Osteoblast (primary cell): ENCODE data around the gene THOC2. TPM values are rescaled to one million over a fixed set of nuclear protein-coding genes. Genes with fewer than 3 reads are reported as not detected.

ENCODE experiments used
- DNase-seq: peaks from one replicate; pipeline ENCODE4 v3.0.0; 2011; ENCODE audit warnings: low spot score, mixed read lengths; ENCODE audit not compliant: insufficient read length; ENCODE audit errors: missing footprints
- H2AFZ ChIP-seq: 2 replicates; pipeline ENCODE4 v1.6.0; 2011; ENCODE audit warnings: mild to moderate bottlenecking, low read length
- H3K27ac ChIP-seq: 2 replicates; pipeline ENCODE4 v1.5.1; 2011; ENCODE audit warnings: mild to moderate bottlenecking, low read depth, low read length, moderate library complexity
- H3K27me3 ChIP-seq: 2 replicates; pipeline ENCODE4 v1.6.0; 2012; ENCODE audit warnings: mild to moderate bottlenecking, control low read depth, inconsistent platforms, low read length, moderate library complexity; ENCODE audit not compliant: insufficient read depth
- H3K36me3 ChIP-seq: 2 replicates; pipeline ENCODE4 v1.5.1; 2011; ENCODE audit warnings: mild to moderate bottlenecking, low read length, control low read depth, moderate library complexity; ENCODE audit not compliant: insufficient read depth
- H3K4me1 ChIP-seq: 2 replicates; pipeline ENCODE4 v1.5.1; 2011; ENCODE audit warnings: mild to moderate bottlenecking, low read length, control low read depth, moderate library complexity; ENCODE audit not compliant: insufficient read depth
- H3K4me2 ChIP-seq: 2 replicates; pipeline ENCODE4 v1.6.0; 2011; ENCODE audit warnings: mild to moderate bottlenecking, low read length; ENCODE audit not compliant: insufficient read depth
- H3K4me3 ChIP-seq: fragments of 200-600 bp; sonication (generic); 3 replicates; pipeline ENCODE4 v1.5.1; 2012; ENCODE audit warnings: mild to moderate bottlenecking, low read length, inconsistent platforms; ENCODE audit not compliant: insufficient read depth
- H3K79me2 ChIP-seq: 2 replicates; pipeline ENCODE4 v1.6.0; 2012; ENCODE audit warnings: mild to moderate bottlenecking, low read length, control low read depth, inconsistent platforms; ENCODE audit not compliant: insufficient read depth
- H3K9me3 ChIP-seq: 2 replicates; pipeline ENCODE4 v1.5.1; 2011; ENCODE audit warnings: low read depth, low read length, control low read depth
- H4K20me1 ChIP-seq: 2 replicates; pipeline ENCODE4 v1.6.0; 2012; ENCODE audit warnings: mild to moderate bottlenecking, low read length, control low read depth; ENCODE audit not compliant: insufficient read depth
- total RNA-seq: library from RNA; depleted of rRNA; stranded (reverse); fragments of >200 nt; gene quantifications from 2 replicates; pipeline ENCODE4 v1.2.3, GENCODE V29; 2012
- TF ChIP-seq, protein P1 (sequence below): IDR thresholded peaks from 2 replicates; pipeline ENCODE4 v1.5.1; 2011; ENCODE audit warnings: mild to moderate bottlenecking, low read depth, low read length, moderate library complexity; ENCODE audit errors: extremely low read depth

The THOC2 gene
- total RNA-seq, 1 donor = 71.7 TPM

DNA sequence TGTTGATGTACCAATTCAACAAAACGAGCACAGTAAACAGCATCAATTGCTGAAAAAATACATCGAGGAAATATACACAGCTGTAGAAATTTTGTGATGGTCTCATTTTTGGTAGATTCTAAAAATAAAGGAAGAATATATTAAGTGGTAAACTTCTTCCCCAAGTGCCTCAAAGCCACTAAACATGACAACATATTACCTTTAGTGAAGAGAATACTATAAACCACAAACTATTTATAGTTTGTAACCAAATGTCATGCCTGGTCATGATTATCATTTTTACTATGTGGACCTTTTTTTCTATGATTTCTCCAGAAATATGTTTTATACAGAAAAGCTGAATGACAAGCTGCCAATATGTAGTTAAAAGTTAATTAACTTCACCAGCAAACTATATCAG lies 106.9 kb downstream of the THOC2 start:
- no peak overlapping the region for H3K4me2 ChIP-seq
- no peaks in the 10 kb centered on the region for H3K9me3 ChIP-seq
- peaks cover 9% of the 10 kb centered on the region for H3K4me1 ChIP-seq
- H3K79me2 ChIP-seq = no peaks in the 10 kb centered on the region
- H4K20me1 ChIP-seq = no peaks in the 10 kb centered on the region
- H3K36me3 ChIP-seq = peaks cover 15% of the 10 kb centered on the region
- no peak for DNase-seq
- TF ChIP-seq, protein P1, sequence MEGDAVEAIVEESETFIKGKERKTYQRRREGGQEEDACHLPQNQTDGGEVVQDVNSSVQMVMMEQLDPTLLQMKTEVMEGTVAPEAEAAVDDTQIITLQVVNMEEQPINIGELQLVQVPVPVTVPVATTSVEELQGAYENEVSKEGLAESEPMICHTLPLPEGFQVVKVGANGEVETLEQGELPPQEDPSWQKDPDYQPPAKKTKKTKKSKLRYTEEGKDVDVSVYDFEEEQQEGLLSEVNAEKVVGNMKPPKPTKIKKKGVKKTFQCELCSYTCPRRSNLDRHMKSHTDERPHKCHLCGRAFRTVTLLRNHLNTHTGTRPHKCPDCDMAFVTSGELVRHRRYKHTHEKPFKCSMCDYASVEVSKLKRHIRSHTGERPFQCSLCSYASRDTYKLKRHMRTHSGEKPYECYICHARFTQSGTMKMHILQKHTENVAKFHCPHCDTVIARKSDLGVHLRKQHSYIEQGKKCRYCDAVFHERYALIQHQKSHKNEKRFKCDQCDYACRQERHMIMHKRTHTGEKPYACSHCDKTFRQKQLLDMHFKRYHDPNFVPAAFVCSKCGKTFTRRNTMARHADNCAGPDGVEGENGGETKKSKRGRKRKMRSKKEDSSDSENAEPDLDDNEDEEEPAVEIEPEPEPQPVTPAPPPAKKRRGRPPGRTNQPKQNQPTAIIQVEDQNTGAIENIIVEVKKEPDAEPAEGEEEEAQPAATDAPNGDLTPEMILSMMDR = no peak
- H2AFZ ChIP-seq = no peak overlapping the region
- no peak overlapping the region for H3K4me3 ChIP-seq
- no peak overlapping the region for H3K27ac ChIP-seq
- H3K27me3 ChIP-seq = no peaks in the 10 kb centered on the region

DNA sequence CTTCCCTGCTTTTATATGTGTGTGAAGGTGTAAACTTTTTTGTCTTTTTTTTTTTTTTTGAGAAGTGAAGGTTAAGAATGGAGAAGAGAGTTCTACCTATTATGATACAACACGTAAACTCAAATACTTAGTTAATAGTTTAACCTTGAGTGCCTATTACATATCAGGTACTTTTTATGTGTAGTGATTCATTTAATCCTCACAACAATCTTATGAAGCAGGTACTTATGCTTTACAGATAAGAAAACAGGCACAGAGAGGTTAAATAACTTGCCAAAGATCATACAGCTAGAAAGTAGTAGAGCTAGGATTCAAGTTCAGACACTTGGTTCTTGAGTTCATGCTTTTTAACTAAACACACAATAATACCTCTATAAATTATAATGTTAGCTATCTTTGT lies 107.4 kb downstream of the THOC2 start:
- no peak overlapping the region for H3K27ac ChIP-seq
- DNase-seq = no peak
- no peaks in the 10 kb centered on the region for H4K20me1 ChIP-seq
- H3K9me3 ChIP-seq = no peaks in the 10 kb centered on the region
- H3K4me1 ChIP-seq = peaks cover 9% of the 10 kb centered on the region
- peaks cover 18% of the 10 kb centered on the region for H3K36me3 ChIP-seq
- no peak overlapping the region for H2AFZ ChIP-seq
- H3K4me3 ChIP-seq = no peak overlapping the region
- no peaks in the 10 kb centered on the region for H3K79me2 ChIP-seq
- H3K27me3 ChIP-seq = no peaks in the 10 kb centered on the region
- TF ChIP-seq, protein P1 = no peak
- no peak overlapping the region for H3K4me2 ChIP-seq

DNA sequence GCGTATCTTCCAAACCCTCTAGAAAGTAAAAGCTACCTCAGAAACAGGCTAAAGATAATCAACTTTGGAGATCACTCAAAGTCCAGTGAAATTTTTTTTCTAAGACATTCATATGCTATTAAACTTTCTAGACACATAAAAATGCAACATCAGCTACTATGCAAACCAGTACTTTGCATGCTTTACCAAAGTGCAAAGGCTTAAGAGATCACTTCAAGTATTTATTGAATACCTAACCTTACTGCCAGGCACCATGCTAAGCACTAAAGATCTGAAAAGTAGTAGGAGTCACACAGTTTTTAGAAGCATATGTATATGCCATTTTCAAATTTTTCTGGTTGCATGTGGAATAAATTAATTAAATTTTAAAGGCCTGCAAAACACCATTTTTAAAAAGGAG lies 115.8 kb downstream of the THOC2 start:
- Histone ChIP-seq H3K4me1 (no peaks in the 10 kb centered on the region), H3K27ac (no peak overlapping the region), H3K9me3 (no peaks in the 10 kb centered on the region), H3K4me3 (no peak overlapping the region), H3K4me2 (no peak overlapping the region), H2AFZ (no peak overlapping the region), H4K20me1 (no peaks in the 10 kb centered on the region), H3K36me3 (peaks cover 8% of the 10 kb centered on the region), H3K27me3 (no peaks in the 10 kb centered on the region), H3K79me2 (no peaks in the 10 kb centered on the region)
- no peak for DNase-seq
- TF ChIP-seq, protein P1 = no peak

DNA sequence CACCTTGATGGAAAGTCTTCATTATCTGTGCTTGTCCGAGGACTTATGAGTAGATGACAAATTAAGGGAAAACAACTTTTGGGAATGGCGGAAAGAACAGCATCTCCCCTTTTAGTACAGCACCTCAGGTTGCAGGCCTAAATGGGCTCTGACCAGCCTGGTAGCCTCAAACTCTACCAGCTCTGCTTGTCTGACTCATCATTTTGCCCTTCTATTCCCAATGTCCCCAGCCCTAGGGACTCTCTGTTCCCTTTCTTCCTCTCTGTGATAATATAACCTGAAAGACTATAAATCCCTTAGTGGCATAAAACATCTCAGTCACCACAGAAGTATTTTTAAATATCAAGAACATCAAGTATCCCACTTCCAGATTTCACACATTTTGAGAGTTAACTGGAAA lies 121.9 kb downstream of the THOC2 start:
- no peak overlapping the region for H3K27ac ChIP-seq
- no peaks in the 10 kb centered on the region for H3K4me1 ChIP-seq
- peaks cover 6% of the 10 kb centered on the region for H3K36me3 ChIP-seq
- no peaks in the 10 kb centered on the region for H4K20me1 ChIP-seq
- H3K4me3 ChIP-seq = no peak overlapping the region
- no peak overlapping the region for H3K4me2 ChIP-seq
- no peak overlapping the region for H2AFZ ChIP-seq
- TF ChIP-seq, protein P1 = no peak
- H3K27me3 ChIP-seq = no peaks in the 10 kb centered on the region
- H3K79me2 ChIP-seq = no peaks in the 10 kb centered on the region
- no peaks in the 10 kb centered on the region for H3K9me3 ChIP-seq
- no peak for DNase-seq
